ENCODE measurements around the gene DYNLRB1. TPM values are rescaled to one million over a fixed set of nuclear protein-coding genes. Genes with fewer than 3 reads are reported as not detected.
"Not testable (repeated sequence)": the region's sequence is repeated elsewhere in the genome, so short reads cannot be mapped to it uniquely, and the experiment has no call there.

Gene DYNLRB1
- total and polyA plus RNA-seq, 8 donors = 17.3 to 224 (median 143) TPM

DNA sequence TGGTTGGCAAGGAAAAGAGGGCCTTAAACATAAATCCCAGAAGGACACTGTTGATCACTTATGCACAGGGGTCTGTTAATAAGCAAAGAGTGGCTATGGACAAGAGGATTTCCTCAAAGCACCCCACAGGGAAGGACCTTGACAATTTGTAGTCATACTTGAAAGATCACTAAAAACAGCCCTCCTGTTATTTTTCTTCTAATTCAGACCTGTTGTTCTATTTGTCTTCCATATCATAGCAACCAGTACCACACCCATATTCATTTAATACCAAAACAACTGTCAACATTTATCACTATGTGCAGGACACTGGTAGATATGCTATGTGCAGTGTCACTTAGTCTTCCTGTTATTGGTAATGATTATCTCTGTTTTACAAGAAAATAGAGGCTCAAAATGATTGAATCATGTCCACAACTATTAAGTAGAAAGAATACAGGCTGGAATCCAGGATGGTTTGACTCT lies 3.2 kb upstream of the DYNLRB1 start:
- H3K27ac ChIP-seq = no peak overlapping the region
- TF ChIP-seq, protein P1, sequence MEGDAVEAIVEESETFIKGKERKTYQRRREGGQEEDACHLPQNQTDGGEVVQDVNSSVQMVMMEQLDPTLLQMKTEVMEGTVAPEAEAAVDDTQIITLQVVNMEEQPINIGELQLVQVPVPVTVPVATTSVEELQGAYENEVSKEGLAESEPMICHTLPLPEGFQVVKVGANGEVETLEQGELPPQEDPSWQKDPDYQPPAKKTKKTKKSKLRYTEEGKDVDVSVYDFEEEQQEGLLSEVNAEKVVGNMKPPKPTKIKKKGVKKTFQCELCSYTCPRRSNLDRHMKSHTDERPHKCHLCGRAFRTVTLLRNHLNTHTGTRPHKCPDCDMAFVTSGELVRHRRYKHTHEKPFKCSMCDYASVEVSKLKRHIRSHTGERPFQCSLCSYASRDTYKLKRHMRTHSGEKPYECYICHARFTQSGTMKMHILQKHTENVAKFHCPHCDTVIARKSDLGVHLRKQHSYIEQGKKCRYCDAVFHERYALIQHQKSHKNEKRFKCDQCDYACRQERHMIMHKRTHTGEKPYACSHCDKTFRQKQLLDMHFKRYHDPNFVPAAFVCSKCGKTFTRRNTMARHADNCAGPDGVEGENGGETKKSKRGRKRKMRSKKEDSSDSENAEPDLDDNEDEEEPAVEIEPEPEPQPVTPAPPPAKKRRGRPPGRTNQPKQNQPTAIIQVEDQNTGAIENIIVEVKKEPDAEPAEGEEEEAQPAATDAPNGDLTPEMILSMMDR (IDR thresholded peaks at IDR 0.05) = no peak
- TF ChIP-seq POLR2A (IDR thresholded peaks at IDR 0.05) = no peak
- TF ChIP-seq EP300 (IDR thresholded peaks at IDR 0.05) = no peak
- no peak for TF ChIP-seq POLR2AphosphoS5 (IDR thresholded peaks at IDR 0.05)
- no peak overlapping the region for H3K4me3 ChIP-seq
- peaks cover 13 to 28% (median 23%) of the 10 kb centered on the region in 4 donors for H3K4me1 ChIP-seq
- H3K9me3 ChIP-seq = no peaks in the 10 kb centered on the region
- peaks cover 11 to 39% (median 31%) of the 10 kb centered on the region in 4 donors for H3K36me3 ChIP-seq
- DNase-seq = no peak
- no peaks in the 10 kb centered on the region for H3K27me3 ChIP-seq
- intact Hi-C loops (cut with DNase I; ENCODE audit: low total_unique reads) = no loop called here

DNA sequence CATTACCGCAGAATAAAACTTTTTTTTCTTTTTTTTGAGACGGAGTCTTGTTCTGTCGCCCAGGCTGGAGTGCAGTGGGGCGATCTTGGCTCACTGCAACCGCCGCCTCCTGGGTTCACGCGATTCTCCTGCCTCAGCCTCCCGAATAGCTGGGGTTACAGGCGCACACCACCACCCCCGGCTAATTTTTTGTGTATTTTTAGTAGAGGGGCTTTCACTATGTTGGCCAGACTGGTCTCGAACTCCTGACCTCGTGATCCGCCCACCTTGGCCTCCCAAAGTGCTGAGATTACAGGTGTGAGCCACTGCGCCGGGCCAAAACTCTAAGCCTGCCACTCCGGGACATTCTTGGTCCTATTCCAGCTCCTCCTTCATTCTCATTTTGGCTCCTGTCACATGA lies 2.2 kb upstream of the DYNLRB1 start:
- H3K27me3 ChIP-seq; intact Hi-C loops (cut with DNase I; ENCODE audit: low total_unique reads): not testable (repeated sequence)
- WGBS, 5 donors = 86 to 94% (median 89%) methylated on average over 17 of the region's 17 CpGs

DNA sequence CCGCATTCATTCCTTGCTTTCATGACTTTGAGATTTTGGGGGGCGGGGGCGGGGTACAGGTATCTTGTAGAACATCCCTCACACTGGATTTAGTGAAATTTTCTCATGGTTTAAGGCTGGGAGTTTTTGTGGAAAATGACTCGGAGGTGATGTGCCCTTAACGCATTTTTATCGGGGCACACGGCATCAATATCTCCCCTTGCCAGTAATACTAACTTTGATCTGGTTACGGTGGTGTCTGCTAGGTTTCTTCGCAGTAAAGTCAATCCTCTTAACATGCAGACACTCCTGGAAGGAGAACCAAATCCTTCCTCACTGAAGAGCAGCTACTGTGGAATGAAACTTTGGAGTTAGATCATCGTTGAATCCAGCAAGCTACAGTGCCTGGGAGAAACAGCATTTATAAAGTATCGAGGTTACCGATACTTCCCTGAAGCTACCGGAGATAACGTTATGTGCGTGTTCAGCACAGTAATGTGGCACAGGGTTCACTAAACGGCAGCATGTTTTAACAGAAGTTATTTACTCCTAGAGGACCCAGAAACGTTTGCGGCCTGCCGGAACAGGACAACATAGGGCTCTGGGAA lies 1.2 kb upstream of the DYNLRB1 start:
- TF ChIP-seq, protein P1 (IDR thresholded peaks at IDR 0.05) = no peak
- no peak for TF ChIP-seq POLR2A (IDR thresholded peaks at IDR 0.05)
- no peak for TF ChIP-seq POLR2AphosphoS5 (IDR thresholded peaks at IDR 0.05)
- TF ChIP-seq EP300 (IDR thresholded peaks at IDR 0.05) = no peak
- peaks cover 0 to 33% (median 23%) of the 10 kb centered on the region in 4 donors for H3K36me3 ChIP-seq
- H3K9me3 ChIP-seq = no peaks in the 10 kb centered on the region
- H3K4me3 ChIP-seq = peak overlapping the region; percentile 71 to 79 (median 76)
- WGBS, 5 donors = 16 to 27% (median 21%) methylated on average over 19 of the region's 19 CpGs
- peaks cover 13 to 48% (median 35%) of the 10 kb centered on the region in 4 donors for H3K4me1 ChIP-seq
- intact Hi-C loops (cut with DNase I; ENCODE audit: low total_unique reads) = no loop called here
- peak overlapping the region; percentile 88 to 96 (median 95) for H3K27ac ChIP-seq
- H3K27me3 ChIP-seq = no peaks in the 10 kb centered on the region
- no peak for DNase-seq

More for the DNA sequence above, 2.2 kb upstream of the DYNLRB1 start:
- not testable (repeated sequence) for H3K27ac ChIP-seq, DNase-seq, H3K4me3 ChIP-seq, H3K9me3 ChIP-seq
- Histone ChIP-seq H3K36me3 (peaks cover 5 to 33% (median 23%) of the 10 kb centered on the region in 4 donors), H3K4me1 (peaks cover 13 to 39% (median 30%) of the 10 kb centered on the region in 4 donors)

DNA sequence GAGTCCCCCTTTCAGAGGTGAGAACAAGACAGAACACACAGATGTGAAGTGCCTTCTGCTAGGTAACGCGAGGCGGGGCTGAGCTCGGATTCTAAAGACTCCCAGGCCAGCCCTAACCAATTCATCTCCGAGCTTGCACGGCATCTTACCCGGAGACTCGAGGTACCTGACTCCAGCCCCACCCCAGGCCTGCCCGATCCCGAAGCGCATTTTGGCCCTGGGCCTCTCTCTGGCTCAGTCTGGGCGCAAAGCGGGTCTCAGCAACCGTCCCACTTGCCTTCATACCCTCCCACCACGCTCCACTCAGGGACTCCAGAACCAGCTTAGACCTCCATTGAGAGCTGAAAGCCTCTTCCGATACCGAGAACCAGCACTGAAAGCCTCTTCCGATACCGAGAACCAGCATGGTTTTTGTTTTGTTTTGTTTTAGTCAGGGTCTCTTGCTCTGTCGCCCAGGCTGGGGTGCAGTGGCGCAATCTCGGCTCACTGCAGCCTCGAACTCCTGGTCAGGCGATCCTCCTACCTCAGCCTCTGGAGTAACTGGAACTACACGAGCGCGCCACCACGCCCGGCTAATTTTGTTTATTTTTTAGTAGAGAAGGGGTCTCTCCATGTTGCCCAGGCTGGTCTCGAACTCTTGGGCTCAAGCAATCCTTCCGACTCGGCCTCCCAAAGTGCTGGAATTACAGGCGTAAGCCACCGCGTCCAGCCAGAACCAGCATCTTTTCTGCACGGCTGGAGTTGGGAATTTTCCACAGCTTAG lies 557 bp upstream of the DYNLRB1 start:
- Histone ChIP-seq H3K9me3 (no peaks in the 10 kb centered on the region), H3K4me1 (peaks cover 13 to 55% (median 38%) of the 10 kb centered on the region in 4 donors), H3K36me3 (peaks cover 0 to 29% (median 28%) of the 10 kb centered on the region in 4 donors), H3K27ac (peak overlapping the region; percentile 88 to 96 (median 95)), H3K27me3 (no peaks in the 10 kb centered on the region), H3K4me3 (peak overlapping the region; percentile 71 to 79 (median 76))
- DNase-seq = peak; percentile 73 to 90
- intact Hi-C loops (cut with DNase I; ENCODE audit: low total_unique reads) = no loop called here
- 1 to 3% (median 2%) methylated on average over 27 to 36 of the region's 36 CpGs for WGBS, 5 donors
- TF ChIP-seq POLR2AphosphoS5 (IDR thresholded peaks at IDR 0.05) (no peak), EP300 (IDR thresholded peaks at IDR 0.05) (no peak), POLR2A (IDR thresholded peaks at IDR 0.05) (no peak)
- TF ChIP-seq, protein P1 (IDR thresholded peaks at IDR 0.05) = no peak
